Germinal center (tissue), 1 donor: Measurements from ENCODE around the gene TBX4.

Source experiments
- DNase-seq: peaks from one replicate; pipeline ENCODE4 v3.0.0; 2012; ENCODE audit warnings: mixed read lengths, low spot score

TBX4 gene

DNA sequence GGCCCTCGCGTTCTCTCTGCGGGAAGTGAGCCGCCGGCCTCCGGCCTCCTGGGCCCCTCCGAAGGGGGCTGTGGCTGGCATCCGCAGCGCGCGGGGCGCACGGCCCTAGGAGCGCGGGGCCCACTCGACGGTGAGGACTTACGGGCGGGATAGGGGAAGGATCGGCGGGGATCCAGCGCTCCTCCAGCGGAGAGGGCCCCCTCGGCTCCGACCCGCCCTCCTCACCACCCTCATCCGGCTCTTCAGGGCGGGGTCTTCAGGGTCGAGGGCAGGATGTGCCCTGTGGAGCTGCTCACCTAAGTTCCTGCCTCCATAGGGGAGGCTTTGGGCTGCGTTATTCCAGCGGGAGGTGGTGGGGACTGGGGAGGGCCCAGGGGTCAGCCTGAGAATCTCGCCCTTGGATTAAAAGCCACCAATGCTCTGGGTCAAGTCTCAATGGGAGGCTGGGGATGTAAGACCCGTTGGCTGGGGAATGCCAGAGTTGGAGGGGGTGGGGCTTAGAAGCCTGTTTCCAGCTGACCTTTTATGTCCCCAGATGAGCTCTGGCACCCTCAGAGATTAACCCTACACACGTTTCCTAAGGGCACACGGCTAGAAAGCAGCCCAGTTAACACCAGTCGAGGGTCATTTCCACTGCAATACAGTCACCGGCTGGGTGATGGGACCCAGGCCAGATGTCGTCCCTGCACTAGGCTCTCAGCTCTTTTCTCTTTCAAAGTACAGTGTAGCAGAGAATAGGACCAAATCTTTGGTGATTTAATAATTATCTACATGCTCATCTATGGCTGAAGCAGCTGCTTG is 39.2 kb upstream of the TBX4 start:
- DNase-seq: peak; percentile 9

DNA sequence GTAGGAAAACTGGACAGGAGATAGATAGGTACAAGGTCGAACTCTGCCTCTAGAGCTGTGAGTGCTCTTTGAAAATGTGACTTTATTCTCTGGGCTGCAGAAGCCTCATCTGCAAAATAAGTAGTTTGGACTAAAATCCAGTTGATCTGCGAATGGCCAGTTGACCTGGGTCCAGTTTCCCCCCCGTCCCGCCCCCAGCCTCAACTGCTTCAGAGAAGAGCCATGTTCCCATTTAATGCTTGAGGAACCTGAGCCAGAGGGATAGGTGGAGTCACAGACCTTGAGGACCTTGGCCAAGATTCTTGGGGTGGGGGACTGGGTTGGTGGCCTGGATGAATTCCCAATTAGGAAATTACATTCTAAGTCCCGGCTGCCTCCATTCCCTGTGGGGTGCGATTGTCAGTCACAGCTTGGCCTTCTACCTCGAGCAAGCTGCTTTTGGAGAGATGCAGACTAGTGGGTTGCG is 38.5 kb upstream of the TBX4 start:
- DNase-seq: no peak

- no peak for DNase-seq
Observed at GRCh38 chr17:61414141-61414935, 37.9 kb upstream of the TBX4 start.

DNA sequence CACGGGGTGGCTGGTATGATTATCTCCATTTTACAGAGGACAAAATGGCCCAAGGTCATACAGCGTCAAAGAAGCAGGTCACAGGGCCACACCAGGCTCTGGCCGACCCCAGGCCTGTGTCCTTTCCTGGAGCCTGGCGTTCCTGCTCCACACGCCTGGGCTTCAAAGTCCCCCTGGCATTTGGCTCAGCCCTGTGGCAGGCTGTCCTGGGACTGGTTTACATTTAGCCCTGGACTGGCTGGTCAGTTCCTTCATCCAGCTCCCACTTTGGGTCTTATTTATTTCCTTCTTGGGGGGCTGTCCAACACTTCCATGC is 37.3 kb upstream of the TBX4 start:
- no peak for DNase-seq

GRCh38 chr17:61415374-61416210 is 36.6 kb upstream of the TBX4 start:
- peak; percentile 2 for DNase-seq

GRCh38 chr17:61416211-61416539 is 36.0 kb upstream of the TBX4 start:
- DNase-seq: no peak

DNA sequence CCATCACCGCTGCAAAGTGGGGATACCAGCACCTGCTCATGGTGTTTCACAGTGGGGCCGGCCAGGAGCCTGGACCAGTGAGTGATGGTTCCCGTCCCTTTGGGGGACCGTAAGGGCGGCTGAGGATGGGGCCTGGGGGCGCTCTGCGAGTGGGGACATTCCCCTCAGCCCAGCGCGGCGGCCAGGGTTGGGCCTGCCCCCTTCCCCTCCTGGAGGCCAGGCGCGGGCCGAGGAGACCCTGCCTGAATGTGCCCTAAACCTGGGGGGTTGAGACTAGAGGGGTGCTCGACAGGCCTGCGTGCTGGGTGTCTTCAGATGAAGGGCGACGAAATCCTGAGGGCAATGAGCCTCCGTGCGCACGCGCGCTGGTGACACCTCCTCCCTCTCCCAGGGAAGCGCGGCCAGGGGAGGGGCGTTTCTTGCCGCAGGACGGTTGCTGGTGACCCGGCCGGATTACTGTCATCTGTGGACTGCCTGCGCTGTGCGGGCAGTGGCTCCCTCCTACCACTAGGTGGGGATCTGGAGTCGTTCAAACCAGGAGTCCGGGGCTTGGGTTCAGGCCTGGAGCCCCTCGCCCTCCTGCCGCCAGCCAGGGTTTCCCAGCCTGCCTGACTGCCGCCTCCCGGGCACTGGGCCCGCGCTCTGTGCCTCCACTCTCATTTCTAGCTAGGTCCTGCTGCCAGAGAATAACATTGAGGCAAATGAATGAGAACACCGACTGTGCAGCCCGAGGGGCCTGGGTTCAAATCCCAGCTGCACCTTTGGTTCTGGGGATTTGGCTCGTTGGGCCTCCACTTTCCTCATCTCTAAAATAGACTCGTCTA is 35.5 kb upstream of the TBX4 start:
- DNase-seq: peak; percentile 81

GRCh38 chr17:61418449-61418848 is 33.8 kb upstream of the TBX4 start:
- no peak for DNase-seq

- no peak for DNase-seq
Observed at GRCh38 chr17:61419496-61420046, 32.7 kb upstream of the TBX4 start.

DNA sequence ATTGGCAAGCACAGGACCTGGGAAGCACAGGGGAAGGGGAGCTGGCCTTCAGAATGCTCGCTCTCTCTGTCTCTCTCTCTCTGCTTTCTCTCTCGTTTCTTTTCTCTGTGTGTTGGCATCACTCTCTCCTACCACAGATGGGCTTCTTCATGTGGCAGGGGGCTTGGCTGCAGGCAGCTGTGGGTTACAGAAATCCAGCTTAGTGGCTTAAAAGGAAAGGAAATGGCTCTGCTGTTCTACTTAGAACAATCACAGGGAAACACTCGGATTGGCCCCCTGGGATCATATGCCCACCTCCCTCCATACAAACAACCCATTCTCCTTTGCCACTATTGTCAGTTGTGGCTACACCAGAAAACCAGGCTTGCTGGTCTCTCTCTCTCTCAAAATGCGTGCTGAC is 32.2 kb upstream of the TBX4 start:
- DNase-seq: no peak

DNA sequence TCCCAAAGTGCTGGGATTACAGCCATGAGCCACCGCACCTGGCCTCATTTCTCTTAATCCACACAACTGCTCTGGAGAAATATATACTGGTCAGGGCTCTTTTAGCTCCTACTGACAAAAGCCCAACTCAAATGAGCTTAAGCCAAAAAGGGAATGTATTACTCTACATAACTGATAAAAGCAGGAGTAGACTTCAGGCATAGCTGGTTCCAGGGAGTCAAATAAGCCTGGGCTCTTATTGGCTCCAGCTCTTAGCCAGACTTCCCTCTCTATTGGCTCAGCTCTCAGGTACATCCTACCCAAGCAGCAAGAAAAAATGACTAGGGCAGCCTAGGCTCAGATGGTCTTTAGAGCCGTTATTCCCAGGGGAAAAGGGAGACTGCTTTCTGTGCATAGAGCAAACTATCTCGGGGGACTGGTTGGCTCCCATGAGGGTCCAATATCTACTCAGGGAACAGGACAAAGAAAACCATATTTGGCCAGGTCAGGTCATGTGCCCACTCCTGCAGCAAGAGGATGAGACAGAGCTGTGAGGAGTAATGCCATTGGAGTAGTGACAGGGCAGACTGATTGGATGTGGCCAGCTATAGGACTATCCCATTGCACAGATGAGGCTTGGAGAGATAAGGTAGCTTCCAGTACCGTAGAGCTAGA is 31.4 kb upstream of the TBX4 start:
- DNase-seq: no peak

DNA sequence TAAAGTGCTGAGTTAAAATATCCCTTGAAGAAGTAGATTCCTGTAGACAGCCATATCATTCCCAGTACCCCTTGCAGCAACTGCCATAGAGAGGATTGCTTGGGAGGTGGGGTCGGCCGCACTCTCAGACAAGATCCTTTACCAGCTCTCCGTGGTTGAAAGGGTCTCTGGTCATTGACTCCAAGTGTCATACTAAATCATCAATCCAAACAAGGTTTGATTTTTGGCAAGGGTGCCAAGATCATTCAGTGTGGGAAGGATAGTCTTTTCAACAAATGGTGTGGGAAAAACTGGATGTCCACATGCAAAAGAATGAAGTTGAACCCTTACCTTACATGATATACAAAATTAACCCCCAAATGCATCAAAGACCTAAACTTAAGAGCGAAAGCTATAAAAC is 30.8 kb upstream of the TBX4 start:
- DNase-seq: no peak

- DNase-seq: no peak
Observed at GRCh38 chr17:61422116-61422799, 30.0 kb upstream of the TBX4 start.

GRCh38 chr17:61422869-61423268 is 29.4 kb upstream of the TBX4 start:
- no peak for DNase-seq

GRCh38 chr17:61423967-61424649 is 28.1 kb upstream of the TBX4 start:
- no peak for DNase-seq

- no peak for DNase-seq
Observed at GRCh38 chr17:61425682-61426481, 26.3 kb upstream of the TBX4 start.

GRCh38 chr17:61426482-61427304 is 25.5 kb upstream of the TBX4 start:
- no peak for DNase-seq

DNA sequence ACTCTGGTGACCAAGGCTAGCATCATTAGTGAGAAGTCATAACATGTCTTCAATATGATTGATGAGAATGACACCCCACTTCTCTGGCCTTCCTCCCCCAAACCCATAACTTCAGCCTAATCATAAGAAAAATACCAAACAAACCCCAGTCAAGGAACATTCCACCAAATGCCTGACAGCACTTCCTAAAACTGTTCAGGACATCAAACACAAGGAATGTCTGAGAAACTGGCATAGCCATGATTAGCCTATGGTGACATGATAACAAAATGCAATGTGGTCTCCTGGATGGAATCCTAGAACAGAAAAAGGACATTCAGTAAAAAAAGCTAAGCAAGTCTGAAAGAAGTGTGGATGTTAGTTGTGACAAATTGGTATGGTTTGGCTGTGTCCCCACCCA is 24.7 kb upstream of the TBX4 start:
- DNase-seq: no peak
